Activated CD8-positive, alpha-beta T cell treated with anti-CD3 and anti-CD28 coated beads for 36 hours (primary cell): Measurements from ENCODE around the gene MYO5C. TPM values are rescaled to one million over a fixed set of nuclear protein-coding genes. Genes with fewer than 3 reads are reported as not detected.

Experiments used
- ATAC-seq: fragments of 200-7000 bp; cut with Tn5 transposase; one replicate; pipeline ENCODE4 v1.10.0; 2021; ENCODE audit warnings: mild to moderate bottlenecking, moderate library complexity
- CTCF ChIA-PET: fragments of 350-600 bp; sonication (Branson Sonifier 250); formaldehyde crosslinking; loops from one replicate; lab custom pipeline; 2021; ENCODE audit warnings: antibody characterized with exemption; lab: Charles Lee
- POLR2A ChIA-PET: fragments of 350-600 bp; sonication (Branson Sonifier 250); formaldehyde crosslinking; loops from one replicate; lab custom pipeline; 2021; ENCODE audit warnings: antibody characterized with exemption; lab: Charles Lee
- DNase-seq: peaks from one replicate; pipeline ENCODE4 v3.0.0-alpha.2; 2020
- H3K27ac Mint-ChIP-seq: one replicate; pipeline ENCODE4 v1.8.0; 2021; ENCODE audit warnings: mild to moderate bottlenecking, mixed read lengths
- H3K27me3 Mint-ChIP-seq: one replicate; pipeline ENCODE4 v1.8.0; 2021; ENCODE audit warnings: mixed read lengths
- H3K36me3 Mint-ChIP-seq: one replicate; pipeline ENCODE4 v1.8.0; 2021; ENCODE audit warnings: low read depth, mixed read lengths
- H3K4me1 Mint-ChIP-seq: one replicate; pipeline ENCODE4 v1.8.0; 2021; ENCODE audit warnings: low read depth, mixed read lengths
- H3K4me3 Mint-ChIP-seq: one replicate; pipeline ENCODE4 v1.8.0; 2021; ENCODE audit warnings: mild to moderate bottlenecking, moderate library complexity, mixed read lengths
- H3K9me3 Mint-ChIP-seq: one replicate; pipeline ENCODE4 v1.8.0; 2021; ENCODE audit warnings: mixed read lengths
- intact Hi-C: fragments of 100-400 bp; cut with micrococcal nuclease; formaldehyde crosslinking; loops from one replicate; pipeline ENCODE4 v1.10.0; 2022
- total RNA-seq, 2 experiments: library from RNA; stranded (reverse); gene quantifications; one replicate each; pipeline ENCODE4 v1.2.3, GENCODE V29; 2021
- TF ChIP-seq, protein P1 (sequence below): fragments of 200-600 bp; IDR thresholded peaks from one replicate; pipeline ENCODE4 v1.8.0; 2022; ENCODE audit warnings: antibody characterized with exemption, mild to moderate bottlenecking

The MYO5C gene
- total RNA-seq, 2 experiments from 2014 or later = 1.3 to 1.9 TPM

- intact Hi-C loops = no loop called here
- ATAC-seq (no peak), DNase-seq (no peak)
- CTCF ChIA-PET = interaction anchor here (1.9 to 4.1 kb wide), 2 partner anchors 24 to 35 kb away, joined by 4 to 20 read pairs; no protein-coding TSS in a partner anchor
- TF ChIP-seq, protein P1, sequence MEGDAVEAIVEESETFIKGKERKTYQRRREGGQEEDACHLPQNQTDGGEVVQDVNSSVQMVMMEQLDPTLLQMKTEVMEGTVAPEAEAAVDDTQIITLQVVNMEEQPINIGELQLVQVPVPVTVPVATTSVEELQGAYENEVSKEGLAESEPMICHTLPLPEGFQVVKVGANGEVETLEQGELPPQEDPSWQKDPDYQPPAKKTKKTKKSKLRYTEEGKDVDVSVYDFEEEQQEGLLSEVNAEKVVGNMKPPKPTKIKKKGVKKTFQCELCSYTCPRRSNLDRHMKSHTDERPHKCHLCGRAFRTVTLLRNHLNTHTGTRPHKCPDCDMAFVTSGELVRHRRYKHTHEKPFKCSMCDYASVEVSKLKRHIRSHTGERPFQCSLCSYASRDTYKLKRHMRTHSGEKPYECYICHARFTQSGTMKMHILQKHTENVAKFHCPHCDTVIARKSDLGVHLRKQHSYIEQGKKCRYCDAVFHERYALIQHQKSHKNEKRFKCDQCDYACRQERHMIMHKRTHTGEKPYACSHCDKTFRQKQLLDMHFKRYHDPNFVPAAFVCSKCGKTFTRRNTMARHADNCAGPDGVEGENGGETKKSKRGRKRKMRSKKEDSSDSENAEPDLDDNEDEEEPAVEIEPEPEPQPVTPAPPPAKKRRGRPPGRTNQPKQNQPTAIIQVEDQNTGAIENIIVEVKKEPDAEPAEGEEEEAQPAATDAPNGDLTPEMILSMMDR = no peak
- H3K27me3 Mint-ChIP-seq = peaks cover 5% of the 10 kb centered on the region
- POLR2A ChIA-PET = no interaction called here
- H3K4me1 Mint-ChIP-seq = no peaks in the 10 kb centered on the region
- H3K36me3 Mint-ChIP-seq = no peaks in the 10 kb centered on the region
- no peak overlapping the region for H3K4me3 Mint-ChIP-seq
- H3K27ac Mint-ChIP-seq = no peak overlapping the region
- H3K9me3 Mint-ChIP-seq = no peaks in the 10 kb centered on the region
These were observed 15.1 kb downstream of the MYO5C start for GRCh38 chr15:52280326-52281084.

DNA sequence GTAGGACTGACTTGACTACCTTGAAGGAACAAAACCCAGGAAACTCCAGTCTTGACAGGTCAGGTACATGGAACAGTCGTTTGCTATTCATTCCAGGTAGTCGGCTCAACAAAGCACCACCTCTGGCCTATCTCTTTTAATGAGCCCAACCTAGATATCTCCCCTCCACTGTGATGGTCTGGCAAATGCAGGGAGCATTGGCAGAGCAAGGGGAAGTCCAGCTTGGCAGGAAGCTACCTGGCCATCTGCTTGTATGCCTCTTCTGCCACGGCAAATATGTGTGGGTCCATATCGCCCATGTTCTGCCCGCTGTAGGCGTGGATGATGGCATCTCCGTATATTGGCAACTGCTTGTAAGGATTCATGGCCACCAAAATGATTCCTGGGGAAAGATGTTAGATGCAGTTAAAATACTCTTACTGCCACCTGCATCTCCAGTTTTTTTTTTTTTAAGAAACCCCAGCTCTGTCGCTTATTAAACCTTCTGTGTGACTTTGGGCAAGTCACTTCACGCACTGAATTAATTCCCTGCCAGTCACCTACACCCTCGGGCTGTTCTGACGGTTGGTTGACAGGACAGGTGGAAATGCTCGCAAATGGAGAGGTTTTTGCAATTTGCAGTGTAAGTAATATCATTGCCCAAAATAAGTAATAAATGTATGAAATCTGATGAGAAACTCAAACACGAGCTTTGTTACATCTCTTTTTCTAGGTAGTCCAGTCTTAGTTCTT, 16.8 kb downstream of the MYO5C start:
- CTCF ChIA-PET = interaction anchor here (1.9 to 4.1 kb wide), 2 partner anchors 22 to 33 kb away, joined by 4 to 20 read pairs; no protein-coding TSS in a partner anchor
- POLR2A ChIA-PET = no interaction called here

GRCh38 chr15:52278135-52278534, 17.5 kb downstream of the MYO5C start:
- CTCF ChIA-PET = interaction anchor here (4.1 kb wide), 1 partner anchor 21 kb away, joined by 20 read pairs; no protein-coding TSS in a partner anchor

More for the DNA sequence above, 16.8 kb downstream of the MYO5C start:
- no peak overlapping the region for H3K27ac Mint-ChIP-seq
- TF ChIP-seq, protein P1 = no peak
- intact Hi-C loops = no loop called here
- peaks cover 5% of the 10 kb centered on the region for H3K27me3 Mint-ChIP-seq
- no peaks in the 10 kb centered on the region for H3K4me1 Mint-ChIP-seq
- no peak for ATAC-seq
- no peak for DNase-seq
- no peaks in the 10 kb centered on the region for H3K36me3 Mint-ChIP-seq
- no peaks in the 10 kb centered on the region for H3K9me3 Mint-ChIP-seq
- no peak overlapping the region for H3K4me3 Mint-ChIP-seq

GRCh38 chr15:52277575-52277974, 18.0 kb downstream of the MYO5C start:
- ATAC-seq (no peak), DNase-seq (no peak)
- TF ChIP-seq, protein P1 = no peak
- no peaks in the 10 kb centered on the region for H3K36me3 Mint-ChIP-seq
- H3K27ac Mint-ChIP-seq = no peak overlapping the region
- H3K9me3 Mint-ChIP-seq = no peaks in the 10 kb centered on the region
- intact Hi-C loops = no loop called here
- H3K4me3 Mint-ChIP-seq = no peak overlapping the region
- H3K4me1 Mint-ChIP-seq = no peaks in the 10 kb centered on the region
- POLR2A ChIA-PET = interaction anchor here (0.6 to 1.2 kb wide), 2 partner anchors 9 to 52 kb away, joined by 3 to 4 read pairs; no protein-coding TSS in a partner anchor
- CTCF ChIA-PET = interaction anchor here (4.1 kb wide), 1 partner anchor 21 kb away, joined by 20 read pairs; no protein-coding TSS in a partner anchor
- H3K27me3 Mint-ChIP-seq = peaks cover 5% of the 10 kb centered on the region

More at GRCh38 chr15:52278135-52278534, 17.5 kb downstream of the MYO5C start:
- intact Hi-C loops = no loop called here
- Mint-ChIP-seq H3K4me3 (no peak overlapping the region), H3K27ac (no peak overlapping the region), H3K9me3 (no peaks in the 10 kb centered on the region), H3K27me3 (peaks cover 5% of the 10 kb centered on the region), H3K4me1 (no peaks in the 10 kb centered on the region), H3K36me3 (no peaks in the 10 kb centered on the region)
- TF ChIP-seq, protein P1 = no peak
- POLR2A ChIA-PET = interaction anchor here (1.2 kb wide), 1 partner anchor 9 kb away, joined by 3 read pairs; no protein-coding TSS in a partner anchor
- ATAC-seq = no peak
- DNase-seq = no peak
